ENCODE data around the gene CHAC1. TPM values are rescaled to one million over a fixed set of nuclear protein-coding genes. Genes with fewer than 3 reads are reported as not detected.
"Not testable (repeated sequence)": the region's sequence is repeated elsewhere in the genome, so short reads cannot be mapped to it uniquely, and the experiment has no call there.

Gene CHAC1
- total RNA-seq, 2 donors from 2014 or later, result 0.18 to 2.7 TPM

DNA sequence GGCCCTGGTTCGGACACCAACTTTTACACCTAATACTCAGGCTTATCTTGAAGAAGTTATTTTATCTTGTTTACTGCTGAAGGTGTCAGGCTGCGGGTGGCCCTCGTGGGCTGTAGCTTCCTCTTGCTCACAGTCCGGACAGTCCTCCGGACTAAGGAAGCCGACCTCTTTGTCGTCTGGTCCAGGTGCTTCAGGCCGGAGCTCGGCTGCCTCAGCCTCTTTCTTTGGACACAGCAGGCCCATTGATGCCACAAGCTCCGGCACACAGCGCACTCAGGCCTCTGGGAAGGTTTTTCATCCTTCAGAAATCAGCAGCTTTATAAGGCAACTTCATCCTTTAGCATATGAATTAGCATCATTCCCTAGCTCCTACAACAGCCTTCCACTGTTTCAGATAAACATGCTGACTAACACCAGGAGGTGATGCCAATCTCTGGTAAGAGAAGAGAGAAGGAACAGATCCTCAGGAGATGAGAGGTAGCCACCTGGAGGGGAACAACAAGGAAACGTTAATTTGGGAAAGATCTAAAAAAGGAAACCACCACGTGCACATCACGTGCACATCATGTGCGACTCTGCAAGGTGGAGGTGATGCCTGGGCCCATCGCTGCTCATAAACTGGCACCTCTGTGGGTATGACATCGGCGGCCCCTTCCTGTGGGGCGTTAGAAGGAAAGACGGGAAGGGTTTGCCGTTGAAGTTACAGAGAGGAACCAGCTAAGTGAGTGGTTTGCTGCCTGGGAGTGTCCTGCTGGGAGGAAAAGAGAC lies 4.4 kb upstream of the CHAC1 start:
- no peak for DNase-seq (ENCODE audit: low spot score)
- no peaks in the 10 kb centered on the region for H3K36me3 ChIP-seq
- H3K9me3 ChIP-seq, result no peaks in the 10 kb centered on the region
- no peaks in the 10 kb centered on the region for H3K27me3 ChIP-seq (replicated peaks; ENCODE audit: insufficient read depth)
- no peaks in the 10 kb centered on the region for H3K4me1 ChIP-seq (replicated peaks)
- intact Hi-C loops (cut with DNase I), result no loop called here
- H3K4me3 ChIP-seq, result no peak overlapping the region
- H3K27ac ChIP-seq, result no peak overlapping the region
- 74% methylated on average over 21 of the region's 21 CpGs for WGBS
- no peak for TF ChIP-seq POLR2AphosphoS5 (IDR thresholded peaks at IDR 0.05)
- TF ChIP-seq, protein P1, sequence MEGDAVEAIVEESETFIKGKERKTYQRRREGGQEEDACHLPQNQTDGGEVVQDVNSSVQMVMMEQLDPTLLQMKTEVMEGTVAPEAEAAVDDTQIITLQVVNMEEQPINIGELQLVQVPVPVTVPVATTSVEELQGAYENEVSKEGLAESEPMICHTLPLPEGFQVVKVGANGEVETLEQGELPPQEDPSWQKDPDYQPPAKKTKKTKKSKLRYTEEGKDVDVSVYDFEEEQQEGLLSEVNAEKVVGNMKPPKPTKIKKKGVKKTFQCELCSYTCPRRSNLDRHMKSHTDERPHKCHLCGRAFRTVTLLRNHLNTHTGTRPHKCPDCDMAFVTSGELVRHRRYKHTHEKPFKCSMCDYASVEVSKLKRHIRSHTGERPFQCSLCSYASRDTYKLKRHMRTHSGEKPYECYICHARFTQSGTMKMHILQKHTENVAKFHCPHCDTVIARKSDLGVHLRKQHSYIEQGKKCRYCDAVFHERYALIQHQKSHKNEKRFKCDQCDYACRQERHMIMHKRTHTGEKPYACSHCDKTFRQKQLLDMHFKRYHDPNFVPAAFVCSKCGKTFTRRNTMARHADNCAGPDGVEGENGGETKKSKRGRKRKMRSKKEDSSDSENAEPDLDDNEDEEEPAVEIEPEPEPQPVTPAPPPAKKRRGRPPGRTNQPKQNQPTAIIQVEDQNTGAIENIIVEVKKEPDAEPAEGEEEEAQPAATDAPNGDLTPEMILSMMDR (IDR thresholded peaks at IDR 0.05), result no peak
- TF ChIP-seq POLR2A (IDR thresholded peaks at IDR 0.05), result no peak

DNA sequence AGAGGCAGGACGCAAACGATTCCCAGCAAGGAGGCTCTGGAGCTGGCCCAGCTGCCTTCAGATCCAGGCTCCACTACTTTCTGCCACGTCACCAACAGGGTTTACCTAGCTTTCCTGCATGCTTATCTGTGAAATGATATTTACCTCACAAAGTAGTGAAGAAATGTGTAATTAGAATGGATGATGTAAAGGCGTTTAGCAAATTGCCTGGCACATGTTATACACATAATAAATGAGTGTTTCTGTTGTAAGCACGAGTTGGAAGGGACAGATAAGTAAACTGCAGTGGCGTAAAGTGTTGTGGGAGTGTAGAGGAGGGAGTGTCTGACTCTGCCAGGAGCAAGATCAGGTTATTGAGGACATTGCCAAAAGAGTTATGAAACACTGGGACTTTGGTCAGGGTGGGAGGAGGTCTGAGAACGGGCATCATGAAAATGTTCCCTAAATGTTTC lies 3.5 kb upstream of the CHAC1 start:
- no peak overlapping the region for H3K27ac ChIP-seq
- H3K36me3 ChIP-seq, result no peaks in the 10 kb centered on the region
- WGBS, result 47% methylated on average over 7 of the region's 7 CpGs
- no peaks in the 10 kb centered on the region for H3K9me3 ChIP-seq
- H3K4me1 ChIP-seq (replicated peaks), result no peaks in the 10 kb centered on the region
- no peak overlapping the region for H3K4me3 ChIP-seq
- intact Hi-C loops (cut with DNase I), result loop anchor here (5.0 kb wide), 1 partner anchor 68 kb away; no protein-coding TSS in a partner anchor
- DNase-seq (ENCODE audit: low spot score), result no peak
- no peaks in the 10 kb centered on the region for H3K27me3 ChIP-seq (replicated peaks; ENCODE audit: insufficient read depth)
- no peak for TF ChIP-seq POLR2A (IDR thresholded peaks at IDR 0.05)
- peak; percentile 34 for TF ChIP-seq POLR2AphosphoS5 (IDR thresholded peaks at IDR 0.05)

DNA sequence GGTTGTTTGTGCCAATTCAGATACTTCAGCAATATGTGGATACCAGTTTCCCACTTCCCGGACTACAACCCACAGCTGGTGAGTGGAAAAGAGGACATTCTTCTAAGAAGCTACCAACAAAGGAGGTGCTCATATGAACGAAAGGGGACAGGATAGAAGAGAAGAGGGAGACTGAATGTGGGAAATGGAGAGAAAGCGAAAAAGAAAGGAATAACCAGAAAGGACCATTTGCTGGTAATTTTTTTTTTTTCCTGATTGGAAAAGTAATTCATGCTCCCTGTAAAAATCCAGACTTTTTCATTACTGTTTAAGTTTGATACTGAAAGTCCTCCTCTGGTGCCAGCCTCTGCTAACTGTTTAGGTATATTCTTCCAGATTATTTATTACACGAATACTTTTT lies 1.5 kb upstream of the CHAC1 start:
- Histone ChIP-seq H3K4me1 (replicated peaks) (peaks cover 5% of the 10 kb centered on the region), H3K36me3 (no peaks in the 10 kb centered on the region), H3K27me3 (replicated peaks; ENCODE audit: insufficient read depth) (no peaks in the 10 kb centered on the region), H3K9me3 (no peaks in the 10 kb centered on the region), H3K4me3 (no peak overlapping the region), H3K27ac (no peak overlapping the region)
- intact Hi-C loops (cut with DNase I), result loop anchor here (5.0 kb wide), 1 partner anchor 66 kb away; no protein-coding TSS in a partner anchor
- DNase-seq (ENCODE audit: low spot score), result no peak
- WGBS, result 89% methylated on average over 4 of the region's 4 CpGs
- TF ChIP-seq, protein P1 (IDR thresholded peaks at IDR 0.05), result no peak
- TF ChIP-seq POLR2A (IDR thresholded peaks at IDR 0.05) (no peak), POLR2AphosphoS5 (IDR thresholded peaks at IDR 0.05) (no peak)

DNA sequence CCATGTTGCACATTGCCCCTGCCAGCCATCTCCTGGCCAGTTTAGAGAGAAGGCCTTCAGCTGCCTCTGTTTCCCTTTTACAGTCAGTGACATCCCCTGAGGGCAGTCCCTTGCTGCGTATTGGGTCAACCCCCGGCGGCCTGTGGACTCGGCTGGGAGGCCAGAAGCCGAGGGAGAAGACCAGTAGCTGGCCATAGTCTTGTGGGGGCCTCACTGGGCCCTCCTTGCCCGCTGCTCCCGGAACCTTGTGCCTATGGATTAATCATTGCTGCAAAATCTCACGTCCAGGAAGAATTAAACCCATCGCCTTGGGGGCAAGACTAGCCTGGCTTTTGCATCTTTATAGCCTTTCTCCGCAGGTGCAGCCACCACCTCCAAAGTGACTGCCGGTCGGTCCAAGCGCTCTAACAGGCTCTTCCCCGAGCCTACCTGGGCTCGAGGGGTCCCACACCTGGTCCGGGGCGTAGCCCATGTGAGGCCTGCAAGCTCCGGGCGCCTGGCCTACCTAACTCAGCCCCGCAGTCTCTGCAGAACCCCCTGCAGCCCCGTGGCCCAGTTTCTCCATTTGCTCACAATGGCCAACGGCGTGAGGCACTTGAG lies 870 bp upstream of the CHAC1 start:
- Histone ChIP-seq H3K9me3 (no peaks in the 10 kb centered on the region), H3K4me1 (replicated peaks) (peaks cover 5% of the 10 kb centered on the region), H3K4me3 (peak overlapping the region; percentile 60 to 65), H3K36me3 (no peaks in the 10 kb centered on the region), H3K27me3 (replicated peaks; ENCODE audit: insufficient read depth) (no peaks in the 10 kb centered on the region), H3K27ac (peak overlapping the region; percentile 52 to 60)
- TF ChIP-seq POLR2AphosphoS5 (IDR thresholded peaks at IDR 0.05), result no peak
- no peak for TF ChIP-seq POLR2A (IDR thresholded peaks at IDR 0.05)
- TF ChIP-seq, protein P1 (IDR thresholded peaks at IDR 0.05), result no peak
- intact Hi-C loops (cut with DNase I), result loop anchor here (5.0 kb wide), 1 partner anchor 65 kb away; no protein-coding TSS in a partner anchor
- DNase-seq (ENCODE audit: low spot score), result no peak
- WGBS, result 47% methylated on average over 23 of the region's 23 CpGs

DNA sequence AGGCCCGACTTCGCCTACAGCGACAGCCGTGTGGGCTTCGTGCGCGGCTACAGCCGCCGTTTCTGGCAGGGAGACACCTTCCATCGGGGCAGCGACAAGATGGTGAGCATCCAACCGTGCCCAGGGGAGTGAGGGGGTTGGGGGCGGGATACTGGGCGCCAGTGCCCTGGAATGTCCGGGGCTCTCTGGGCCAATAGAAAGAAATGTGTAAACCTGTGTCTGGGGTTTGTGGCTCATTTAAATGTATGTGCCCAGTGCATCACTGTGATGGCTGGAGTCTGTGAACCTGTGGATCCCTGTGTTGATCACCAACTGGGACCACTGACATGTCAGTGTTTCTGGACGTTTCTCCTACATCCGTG lies 423 bp downstream of the CHAC1 start:
- H3K9me3 ChIP-seq, result no peaks in the 10 kb centered on the region
- H3K27ac ChIP-seq, result peak overlapping the region in 1 of 2 donors; percentile 43
- 3% methylated on average over 15 of the region's 17 CpGs for WGBS
- peak overlapping the region; percentile 60 to 65 for H3K4me3 ChIP-seq
- intact Hi-C loops (cut with DNase I), result loop anchor here (5.0 kb wide), 1 partner anchor 64 kb away; no protein-coding TSS in a partner anchor
- H3K36me3 ChIP-seq, result no peaks in the 10 kb centered on the region
- TF ChIP-seq POLR2A (IDR thresholded peaks at IDR 0.05) (no peak), POLR2AphosphoS5 (IDR thresholded peaks at IDR 0.05) (no peak)
- TF ChIP-seq, protein P1 (IDR thresholded peaks at IDR 0.05), result no peak
- DNase-seq (ENCODE audit: low spot score), result no peak
- no peaks in the 10 kb centered on the region for H3K27me3 ChIP-seq (replicated peaks; ENCODE audit: insufficient read depth)
- peaks cover 5% of the 10 kb centered on the region for H3K4me1 ChIP-seq (replicated peaks)

DNA sequence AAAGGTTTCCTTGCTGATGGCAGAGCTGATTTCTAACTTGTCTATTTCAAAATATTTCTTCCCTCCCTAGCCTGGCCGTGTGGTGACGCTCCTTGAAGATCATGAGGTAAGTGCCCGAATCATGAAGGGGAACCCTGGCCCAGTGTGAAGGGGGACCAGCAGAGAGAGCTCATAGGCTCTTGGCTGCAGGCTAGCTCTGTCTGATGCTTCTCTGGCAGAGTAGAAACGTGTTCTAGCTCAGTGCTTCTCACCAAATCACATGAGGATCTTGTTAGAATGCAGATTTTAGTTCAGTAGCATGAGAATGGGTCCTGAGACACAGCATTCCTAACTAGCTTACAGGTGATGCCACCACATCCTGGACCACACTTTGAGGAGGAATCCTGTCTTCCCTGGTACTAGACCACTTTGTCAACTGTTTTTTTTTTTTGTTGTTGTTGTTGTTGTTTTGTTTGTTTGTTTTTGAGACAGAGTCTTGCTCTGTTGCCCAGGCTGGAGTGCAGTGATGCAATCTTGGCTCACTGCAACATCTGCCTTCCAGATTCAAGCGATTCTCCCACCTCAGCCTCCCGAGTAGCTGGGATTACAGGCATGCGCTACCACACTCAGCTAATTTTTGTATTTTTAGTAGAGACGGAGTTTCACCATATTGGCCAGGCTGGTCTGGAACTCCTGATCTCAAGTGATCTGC lies 1.0 kb downstream of the CHAC1 start:
- not testable (repeated sequence) for H3K9me3 ChIP-seq; H3K27ac ChIP-seq; H3K27me3 ChIP-seq (replicated peaks; ENCODE audit: insufficient read depth); H3K36me3 ChIP-seq; H3K4me3 ChIP-seq; DNase-seq (ENCODE audit: low spot score); H3K4me1 ChIP-seq (replicated peaks)
- WGBS, result 72% methylated on average over 8 of the region's 8 CpGs
- intact Hi-C loops (cut with DNase I), result loop anchor here (5.0 kb wide), 1 partner anchor 63 kb away; no protein-coding TSS in a partner anchor
